Spleen (tissue), 11 donors: ENCODE data around the gene TIGAR. TPM values are rescaled to one million over a fixed set of nuclear protein-coding genes. Genes with fewer than 3 reads are reported as not detected.

Experiments used
- DNase-seq: peaks from one replicate; pipeline ENCODE4 v3.0.0-alpha.2; 2020
- H3K27ac ChIP-seq, 8 donors: fragments of 200-600 bp; sonication (generic) in 7 of 8; 1 replicate in 4 of 8; 2 replicates in 4 of 8; pipeline versions ENCODE4 v1.5.0 to v1.8.0; 2016 to 2021; ENCODE audit warnings: inconsistent platforms in 4 of 8, mild to moderate bottlenecking in 4 of 8, moderate library complexity in 1 of 8
- H3K27me3 ChIP-seq, 7 donors: fragments of 200-600 bp; sonication (generic) in 6 of 7; replicated peaks in 1 of 7; 1 replicate in 4 of 7; 2 replicates in 3 of 7; pipeline versions ENCODE4 v1.5.0 to v1.8.0; 2016 to 2021; ENCODE audit warnings: inconsistent platforms in 3 of 7, mild to moderate bottlenecking in 1 of 7
- H3K36me3 ChIP-seq, 6 donors: fragments of 200-600 bp; sonication (generic) in 5 of 6; 1 replicate in 4 of 6; 2 replicates in 2 of 6; pipeline versions ENCODE4 v1.5.0 to v1.8.0; 2016 to 2021; ENCODE audit warnings: inconsistent platforms in 2 of 6
- H3K4me1 ChIP-seq, 6 donors: fragments of 200-600 bp; sonication (generic) in 5 of 6; 1 replicate in 3 of 6; 2 replicates in 3 of 6; pipeline versions ENCODE4 v1.5.0 to v1.8.0; 2016 to 2021; ENCODE audit warnings: inconsistent platforms in 3 of 6
- H3K4me3 ChIP-seq, 8 donors: fragments of 200-600 bp; sonication (generic) in 7 of 8; 1 replicate in 4 of 8; 2 replicates in 4 of 8; pipeline versions ENCODE4 v1.5.0 to v1.8.0; 2016 to 2021; ENCODE audit warnings: inconsistent platforms in 4 of 8, mild to moderate bottlenecking in 4 of 8, moderate library complexity in 2 of 8
- H3K9me3 ChIP-seq, 8 donors: fragments of 200-600 bp; sonication (generic) in 7 of 8; 1 replicate in 4 of 8; 2 replicates in 4 of 8; pipeline versions ENCODE4 v1.5.0 to v1.8.0; 2016 to 2021; ENCODE audit warnings: inconsistent platforms in 4 of 8
- POLR2A ChIP-seq, 3 donors: fragments of 450-650 bp; IDR thresholded peaks; one replicate each; pipeline ENCODE4 v1.5.1; 2017; ENCODE audit warnings: antibody characterized with exemption in 3 of 3, mild to moderate bottlenecking in 1 of 3
- POLR2AphosphoS5 ChIP-seq, 3 donors: sonication (generic); formaldehyde crosslinking; IDR thresholded peaks; one replicate each; pipeline ENCODE4 v1.5.1; 2017; ENCODE audit warnings: antibody characterized with exemption in 3 of 3
- WGBS, 5 donors: extraction: QIAGEN DNeasy Blood & Tissue Kit in 3 of 5; methylation state at CpG; one replicate each; pipeline versions ENCODE4 v1.1.5 to v1.1.7; 2013 to 2018; 5-methylcytosine and 5-hydroxymethylcytosine counted together
- intact Hi-C: fragments of 100-400 bp; cut with DNase I; formaldehyde crosslinking; loops from one replicate; pipeline ENCODE4 v1.15.0; 2023; ENCODE audit warnings: low total_unique reads
- polyA plus RNA-seq, 3 donors: library from polyadenylated mRNA; stranded (reverse); fragments of 200-250 nt; gene quantifications; one replicate each; pipeline ENCODE4 v1.2.1, GENCODE V29; 2013
- total RNA-seq, 7 donors: library from RNA; depleted of rRNA in 3 of 7; stranded (reverse); fragments of >200 nt in 3 of 7; fragmentation: NEBNext Ultra II Directional in 4 of 7; extraction: Animal tissue kit (Norgen Biotek cat#: 25700) in 4 of 7; gene quantifications; one replicate each; pipeline versions ENCODE4 v1.1.0 to v1.2.1, GENCODE V29; 2016 to 2021
- TF ChIP-seq, protein P1 (sequence below), 11 experiments: fragments of 200-600 bp in 7 of 11; fragments of 450-650 bp in 4 of 11; sonication (generic) in 4 of 11; IDR thresholded peaks in 8 of 11; conservative IDR thresholded peaks in 3 of 11; 1 replicate in 7 of 11; 2 replicates in 4 of 11; pipeline versions ENCODE4 v1.4.0 to v1.8.0; 2016 to 2021; ENCODE audit warnings: antibody characterized with exemption in 11 of 11, inconsistent platforms in 4 of 11, mild to moderate bottlenecking in 1 of 11
- donor health status: healthy with polysubstance abuse.
- donor health status: DM: no; HTN: no; CAD: no; lungs with moderate emphysema.
- donor health status: DM: no; HTN: no; CAD: no.
- donor health status: Bipolar disorder and iron deficiency.
- donor health status: healthy.
- donor health status: DM: no; HTN: no; CAD: no.
- donor health status: DM: yes; HTN: yes; CAD: no.

The TIGAR gene
- total and polyA plus RNA-seq, 10 donors = 4.5 to 16.7 (median 11.5) TPM

DNA sequence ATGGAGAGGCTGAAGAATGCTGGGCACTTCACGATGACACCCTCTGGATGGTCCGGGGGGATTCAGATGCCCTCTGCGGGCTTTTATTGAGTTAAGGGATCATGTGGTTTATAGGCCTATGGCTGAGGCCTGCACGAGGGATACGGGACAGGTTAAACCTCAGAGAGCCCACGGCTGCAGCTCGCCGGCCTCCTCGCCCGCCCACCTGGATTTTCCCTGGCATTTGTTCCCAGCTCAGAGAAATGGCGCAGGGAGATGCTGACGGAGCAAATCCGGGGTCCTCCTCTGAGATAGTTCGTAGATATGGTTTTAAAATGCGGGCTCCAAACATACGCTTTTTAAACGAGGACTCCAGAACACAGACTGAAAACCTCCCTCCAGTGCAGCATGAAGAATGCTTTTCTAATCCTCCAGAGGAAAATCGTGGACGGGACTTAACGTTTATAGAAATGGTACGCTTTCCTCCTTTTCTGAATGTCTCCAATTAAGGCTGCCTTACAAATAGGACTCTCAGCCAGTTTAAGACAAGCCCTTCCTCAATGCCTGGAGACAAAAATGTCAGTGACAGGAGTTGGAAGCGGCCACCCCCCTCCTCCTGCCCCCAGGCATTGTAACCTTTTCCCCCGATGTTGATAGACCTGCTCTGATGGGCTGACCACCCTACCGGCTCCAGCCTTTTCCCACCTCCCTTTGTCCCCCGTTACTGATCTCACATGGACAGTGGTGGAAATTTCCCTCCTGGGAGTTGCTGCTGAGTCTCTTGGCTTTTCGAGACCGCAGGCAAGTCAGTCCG is 30.8 kb upstream of the TIGAR start:
- Histone ChIP-seq H3K9me3 (no peaks in the 10 kb centered on the region), H3K36me3 (peaks cover 0 to 100% (median 50%) of the 10 kb centered on the region in 6 donors), H3K4me3 (peak overlapping the region in 1 of 8 donors; percentile 44), H3K27me3 (no peaks in the 10 kb centered on the region), H3K4me1 (peaks cover 0 to 95% (median 47%) of the 10 kb centered on the region in 6 donors), H3K27ac (peak overlapping the region in 7 of 8 donors; percentile 67 to 91 (median 83))
- 87 to 93% (median 91%) methylated on average over 28 of the region's 28 CpGs for WGBS, 5 donors
- TF ChIP-seq, protein P1, sequence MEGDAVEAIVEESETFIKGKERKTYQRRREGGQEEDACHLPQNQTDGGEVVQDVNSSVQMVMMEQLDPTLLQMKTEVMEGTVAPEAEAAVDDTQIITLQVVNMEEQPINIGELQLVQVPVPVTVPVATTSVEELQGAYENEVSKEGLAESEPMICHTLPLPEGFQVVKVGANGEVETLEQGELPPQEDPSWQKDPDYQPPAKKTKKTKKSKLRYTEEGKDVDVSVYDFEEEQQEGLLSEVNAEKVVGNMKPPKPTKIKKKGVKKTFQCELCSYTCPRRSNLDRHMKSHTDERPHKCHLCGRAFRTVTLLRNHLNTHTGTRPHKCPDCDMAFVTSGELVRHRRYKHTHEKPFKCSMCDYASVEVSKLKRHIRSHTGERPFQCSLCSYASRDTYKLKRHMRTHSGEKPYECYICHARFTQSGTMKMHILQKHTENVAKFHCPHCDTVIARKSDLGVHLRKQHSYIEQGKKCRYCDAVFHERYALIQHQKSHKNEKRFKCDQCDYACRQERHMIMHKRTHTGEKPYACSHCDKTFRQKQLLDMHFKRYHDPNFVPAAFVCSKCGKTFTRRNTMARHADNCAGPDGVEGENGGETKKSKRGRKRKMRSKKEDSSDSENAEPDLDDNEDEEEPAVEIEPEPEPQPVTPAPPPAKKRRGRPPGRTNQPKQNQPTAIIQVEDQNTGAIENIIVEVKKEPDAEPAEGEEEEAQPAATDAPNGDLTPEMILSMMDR (IDR thresholded peaks at IDR 0.05 in 8 of 11, conservative IDR thresholded peaks at IDR 0.05 in 3 of 11) = no peak
- TF ChIP-seq POLR2AphosphoS5 (IDR thresholded peaks at IDR 0.05) (no peak), POLR2A (IDR thresholded peaks at IDR 0.05) (no peak)
- DNase-seq = no peak
- intact Hi-C loops = no loop called here

DNA sequence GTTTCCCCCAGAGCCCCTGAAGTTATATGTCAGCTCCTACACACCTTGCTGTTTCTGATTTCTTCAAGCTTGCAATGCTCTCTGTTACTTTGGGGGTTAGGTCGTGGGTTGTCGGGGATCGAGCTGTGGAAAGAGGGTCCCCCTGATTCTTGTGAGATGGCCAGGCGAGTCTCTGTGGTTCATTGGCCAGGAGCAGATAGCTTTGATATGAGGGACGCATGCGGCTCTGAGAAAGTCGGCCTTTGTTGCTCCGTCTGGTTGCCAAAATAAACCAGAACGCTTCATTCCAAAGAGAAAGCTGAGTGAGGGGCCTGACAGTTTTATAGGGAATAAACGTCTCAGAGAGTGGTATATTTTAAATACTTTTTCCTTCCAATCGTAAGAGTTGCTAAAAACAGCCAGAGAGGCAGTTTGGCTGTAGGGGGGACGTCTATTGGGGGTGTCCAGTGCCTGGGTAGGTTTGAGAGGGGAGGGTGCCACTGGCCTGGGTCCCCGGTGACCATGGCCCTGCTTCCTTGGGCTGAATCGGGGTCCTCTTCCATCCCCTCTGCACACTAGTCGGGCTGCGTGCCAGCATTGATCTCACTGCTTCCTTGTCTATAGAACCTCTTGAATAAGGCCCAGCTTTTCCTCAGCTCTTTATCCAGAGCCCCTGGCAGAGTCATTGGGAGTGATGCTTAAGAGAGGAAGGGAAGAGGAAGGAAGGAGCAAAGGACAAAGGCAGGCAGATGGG is 28.5 kb upstream of the TIGAR start:
- DNase-seq = no peak
- intact Hi-C loops = no loop called here
- peak overlapping the region in 2 of 8 donors; percentile 17 to 28 for H3K27ac ChIP-seq
- no peak overlapping the region for H3K4me3 ChIP-seq
- WGBS, 5 donors = 72 to 88% (median 83%) methylated on average over 15 to 16 of the region's 16 CpGs
- H3K27me3 ChIP-seq = no peaks in the 10 kb centered on the region
- peaks cover 0 to 75% (median 27%) of the 10 kb centered on the region in 6 donors for H3K4me1 ChIP-seq
- no peak for TF ChIP-seq POLR2AphosphoS5 (IDR thresholded peaks at IDR 0.05)
- H3K36me3 ChIP-seq = peaks cover 0 to 100% (median 46%) of the 10 kb centered on the region in 6 donors
- no peaks in the 10 kb centered on the region for H3K9me3 ChIP-seq

DNA sequence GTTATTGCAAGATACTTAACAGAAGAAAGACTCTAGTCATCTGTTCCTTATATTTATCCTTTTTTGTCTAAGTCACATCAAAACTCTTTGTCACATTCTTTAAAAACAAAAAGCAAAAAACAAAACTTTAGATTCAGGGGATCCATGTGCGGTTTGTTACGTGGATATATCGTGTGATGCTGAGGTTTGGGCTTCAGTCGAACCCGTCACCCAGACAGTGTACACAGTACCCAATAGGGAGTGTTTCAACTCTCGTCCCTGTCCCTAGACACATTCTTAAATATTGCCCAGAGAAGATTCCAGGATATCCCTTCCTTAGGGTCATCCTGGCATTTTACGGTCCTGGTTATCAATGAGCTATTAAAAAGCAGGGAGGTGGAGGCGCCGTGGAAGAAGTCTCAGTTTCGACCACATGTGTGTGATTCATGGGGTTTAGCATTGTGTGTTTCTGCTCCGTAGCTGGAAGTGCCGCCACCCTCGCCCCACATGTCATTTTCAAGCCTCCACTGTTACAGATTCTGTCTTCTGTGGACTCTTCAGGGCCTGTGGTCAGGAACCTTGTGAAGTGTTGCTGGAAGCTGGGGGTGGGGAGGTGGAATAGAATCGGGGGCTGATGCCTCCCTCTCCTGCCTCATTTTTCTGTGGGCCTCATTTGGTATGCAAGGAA is 27.6 kb upstream of the TIGAR start:
- intact Hi-C loops = no loop called here
- Histone ChIP-seq H3K4me3 (no peak overlapping the region), H3K27me3 (no peaks in the 10 kb centered on the region), H3K36me3 (peaks cover 0 to 100% (median 47%) of the 10 kb centered on the region in 6 donors), H3K9me3 (no peaks in the 10 kb centered on the region), H3K27ac (peak overlapping the region in 3 of 8 donors; percentile 30 to 59 (median 34)), H3K4me1 (peaks cover 0 to 67% (median 21%) of the 10 kb centered on the region in 6 donors)
- no peak for DNase-seq
- TF ChIP-seq, protein P1 (IDR thresholded peaks at IDR 0.05 in 8 of 11, conservative IDR thresholded peaks at IDR 0.05 in 3 of 11) = no peak
- TF ChIP-seq POLR2AphosphoS5 (IDR thresholded peaks at IDR 0.05) (no peak), POLR2A (IDR thresholded peaks at IDR 0.05) (no peak)
- WGBS, 5 donors = 76 to 82% (median 78%) methylated on average over 14 of the region's 14 CpGs

DNA sequence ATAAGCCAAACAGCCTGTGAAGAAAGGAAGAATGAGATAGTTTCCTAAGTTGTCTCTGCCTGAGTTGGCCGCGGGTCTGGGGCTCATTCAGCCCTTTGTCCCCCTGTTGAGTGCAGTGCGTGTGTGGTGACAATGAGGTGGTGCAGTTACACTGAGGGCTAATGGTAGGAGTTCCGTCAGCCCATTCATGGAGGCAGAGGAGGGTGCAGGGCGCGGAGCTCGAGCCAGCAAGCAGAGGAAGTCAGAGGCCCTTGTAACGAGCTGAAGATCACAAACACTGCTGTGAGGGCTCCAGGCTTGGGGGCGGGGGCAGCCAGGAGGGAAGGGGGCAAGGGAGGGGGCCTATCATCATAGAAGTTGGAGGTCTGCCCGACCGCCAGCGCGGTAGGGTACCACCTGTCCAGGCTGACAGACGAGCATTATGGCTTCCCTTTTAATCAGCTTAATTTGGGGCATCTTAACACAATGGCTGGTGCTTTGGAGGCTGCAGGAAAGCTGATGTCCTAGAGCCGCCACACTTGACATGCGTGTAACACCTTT is 27.0 kb upstream of the TIGAR start:
- Histone ChIP-seq H3K4me3 (no peak overlapping the region), H3K9me3 (no peaks in the 10 kb centered on the region), H3K36me3 (peaks cover 0 to 100% (median 47%) of the 10 kb centered on the region in 6 donors), H3K4me1 (peaks cover 0 to 65% (median 16%) of the 10 kb centered on the region in 6 donors), H3K27me3 (no peaks in the 10 kb centered on the region), H3K27ac (peak overlapping the region in 3 of 8 donors; percentile 30 to 59 (median 34))
- WGBS, 5 donors = 62 to 77% (median 69%) methylated on average over 16 of the region's 16 CpGs
- intact Hi-C loops = no loop called here
- no peak for DNase-seq
- TF ChIP-seq, protein P1 (IDR thresholded peaks at IDR 0.05 in 8 of 11, conservative IDR thresholded peaks at IDR 0.05 in 3 of 11) = no peak
- TF ChIP-seq POLR2A (IDR thresholded peaks at IDR 0.05) = no peak
- TF ChIP-seq POLR2AphosphoS5 (IDR thresholded peaks at IDR 0.05) = no peak
